ENCODE results near the gene PKN1.

GRCh38 chr19:14416817-14417231 lies 16.3 kb upstream of the PKN1 start:
- TF ChIP-seq CTCF (IDR thresholded peaks at IDR 0.05) (no peak), POLR2A (IDR thresholded peaks at IDR 0.05) (no peak)

All from uterus (tissue), 2 donors.